CD4-positive, alpha-beta T cell treated with Interleukin-6 for 4 hours (primary cell): ENCODE measurements around the gene BUB1B.

Experiments used
- DNase-seq: peaks from one replicate; pipeline ENCODE4 v3.0.0-alpha.2; 2020; ENCODE audit warnings: mixed read lengths

BUB1B gene

DNA sequence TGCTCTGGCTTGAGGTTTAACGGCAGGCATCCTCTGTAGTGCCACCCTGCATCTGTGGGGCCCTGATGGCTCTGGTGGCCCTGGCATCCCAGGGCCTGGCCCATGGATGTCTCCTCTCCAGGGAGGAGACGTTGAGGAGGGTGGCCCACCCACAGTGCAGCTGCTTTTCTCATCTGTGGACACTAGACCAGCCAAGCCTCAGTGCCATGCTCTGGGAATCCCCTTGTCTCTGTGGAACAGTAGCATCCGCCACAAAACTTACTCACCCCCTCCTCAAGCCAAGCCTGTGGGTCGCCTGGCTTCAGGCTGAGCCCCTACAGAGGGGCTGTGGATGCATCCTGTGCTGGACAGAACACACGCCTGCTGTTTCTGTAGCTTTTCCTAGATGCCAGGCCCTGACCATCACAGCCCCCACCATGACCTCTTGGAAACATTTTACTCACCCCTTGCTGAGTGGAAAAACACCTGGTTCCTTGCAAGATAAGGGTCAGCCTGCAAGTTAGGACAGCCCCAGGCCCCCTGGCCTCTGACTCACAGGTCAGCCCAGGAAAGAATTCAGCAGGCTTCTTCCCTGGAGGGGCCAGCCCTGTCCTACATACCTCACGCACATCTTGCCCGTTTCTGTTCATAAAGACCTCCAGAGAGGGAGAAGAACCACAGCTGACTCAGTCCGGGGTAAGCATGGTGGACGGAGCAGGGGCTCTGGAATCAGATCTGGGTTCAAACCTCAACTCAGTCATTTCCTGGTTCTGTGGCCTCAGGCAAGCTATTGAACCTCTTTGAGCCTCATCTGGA lies 97.0 kb downstream of the BUB1B start:
- DNase-seq = no peak

GRCh38 chr15:40258544-40258943 lies 97.7 kb downstream of the BUB1B start:
- no peak for DNase-seq

DNA sequence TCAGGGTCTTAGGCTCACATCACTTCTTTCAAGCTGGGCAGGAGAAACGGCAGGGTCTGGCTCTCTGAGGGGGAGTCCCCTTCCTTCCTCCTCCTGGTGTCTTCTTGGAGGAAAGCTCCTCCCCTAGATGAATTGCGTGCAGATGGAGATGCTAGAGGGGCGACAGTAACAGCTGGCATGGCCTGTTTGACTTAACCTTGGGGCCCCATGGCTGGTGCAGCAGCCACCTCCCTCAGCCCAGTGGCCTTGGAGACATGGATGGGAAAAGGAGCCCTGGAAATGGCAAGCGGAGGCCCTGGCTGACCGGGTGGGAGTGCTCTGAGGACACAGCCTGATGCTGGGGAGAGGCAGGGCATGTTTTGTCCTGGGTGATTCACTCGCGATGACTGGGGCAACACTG lies 98.2 kb downstream of the BUB1B start:
- no peak for DNase-seq

GRCh38 chr15:40263024-40263754 lies 102.3 kb downstream of the BUB1B start:
- DNase-seq = no peak

DNA sequence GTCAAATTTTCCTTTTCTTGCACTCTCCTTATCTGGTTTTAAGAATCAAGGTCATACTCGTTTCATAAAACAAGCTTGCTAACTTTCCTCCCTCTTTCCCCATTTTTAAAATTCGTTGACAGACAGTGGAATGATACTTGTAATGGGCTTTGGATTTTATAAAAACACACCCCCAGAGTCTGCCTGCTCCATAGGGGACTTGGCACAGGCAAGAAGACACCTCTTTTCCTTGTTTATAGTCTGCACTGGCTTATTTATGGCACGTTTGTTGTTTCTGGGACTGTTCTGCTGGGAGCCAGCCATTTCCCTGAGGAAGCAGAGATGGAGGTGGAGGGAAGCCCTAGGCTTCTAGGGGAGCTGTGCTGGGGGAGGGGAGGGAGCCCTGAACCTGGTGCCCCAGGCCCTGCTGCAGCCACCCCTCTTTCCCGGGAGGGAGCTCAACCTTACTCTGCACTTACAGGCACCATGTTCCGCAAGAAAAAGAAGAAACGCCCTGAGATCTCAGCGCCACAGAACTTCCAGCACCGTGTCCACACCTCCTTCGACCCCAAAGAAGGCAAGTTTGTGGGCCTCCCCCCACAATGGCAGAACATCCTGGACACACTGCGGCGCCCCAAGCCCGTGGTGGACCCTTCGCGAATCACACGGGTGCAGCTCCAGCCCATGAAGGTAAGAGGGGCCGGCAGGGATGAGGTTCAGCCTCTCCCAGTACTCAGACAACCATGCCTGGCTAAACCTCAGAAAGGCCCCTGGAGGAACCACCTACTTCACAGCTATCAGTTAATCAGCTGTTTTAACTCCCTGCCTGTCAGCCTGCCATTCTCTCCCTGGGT lies 103.7 kb downstream of the BUB1B start:
- DNase-seq = no peak

- DNase-seq = no peak
These were observed 104.5 kb downstream of the BUB1B start for GRCh38 chr15:40265355-40265754.

- DNase-seq = no peak
These were observed 105.0 kb downstream of the BUB1B start for GRCh38 chr15:40265875-40266274.

GRCh38 chr15:40266828-40267304 lies 106.0 kb downstream of the BUB1B start:
- DNase-seq = no peak

DNA sequence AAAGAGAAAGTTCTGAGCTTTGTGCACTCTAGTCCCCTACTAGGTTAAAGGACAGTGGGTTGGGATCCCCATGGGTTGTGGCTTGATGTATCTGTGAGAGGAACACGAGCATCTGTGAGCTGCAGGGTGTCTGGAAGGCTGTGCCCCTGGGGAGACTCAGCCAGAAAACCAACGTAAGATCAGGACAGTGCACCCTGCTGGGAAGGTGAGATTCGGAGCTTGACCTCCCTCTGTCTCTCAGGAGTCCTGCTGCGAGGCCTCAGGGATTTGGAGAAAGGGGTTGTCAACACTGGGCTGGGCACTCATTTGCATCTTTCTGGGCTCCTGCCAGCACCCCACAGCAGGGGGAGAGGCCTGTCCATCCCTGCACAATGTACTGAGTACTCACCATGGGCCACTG lies 106.8 kb downstream of the BUB1B start:
- DNase-seq = no peak

GRCh38 chr15:40269604-40270003 lies 108.7 kb downstream of the BUB1B start:
- DNase-seq = no peak

- DNase-seq = no peak
These were observed 109.6 kb downstream of the BUB1B start for GRCh38 chr15:40270246-40270995.
